K562 (cell line): ENCODE data around the gene NFIC. TPM values are rescaled to one million over a fixed set of nuclear protein-coding genes. Genes with fewer than 3 reads are reported as not detected.

ENCODE experiments used
- ATAC-seq: fragments of 200-7000 bp; cut with Tn5 transposase; 3 replicates; pipeline ENCODE4 v1.9.1; 2020; ENCODE audit warnings: moderate library complexity
- BruUV-seq: library from RNA; stranded (reverse); fragments of 400-500 nt; replicated peaks from 2 replicates; lab custom pipeline; 2021; lab: Mats Ljungman, UMichigan
- CTCF ChIA-PET: fragments of 300-600 bp; formaldehyde crosslinking; extraction: SDS; loops from one replicate; lab custom pipeline; 2021; ENCODE audit warnings: low intra/inter-chr PET ratio; lab: Yijun Ruan, JAX
- POLR2A ChIA-PET: fragments of 300-600, 350-650 bp; sonication (Branson Sonifier 250); formaldehyde crosslinking; extraction: SDS; loops from one replicate; lab custom pipeline; 2021; ENCODE audit warnings: antibody characterized with exemption, inconsistent platforms; lab: Yijun Ruan, JAX
- DNase-seq, 4 experiments: peaks; one replicate each; pipeline versions ENCODE4 v3.0.0 to v3.0.0-alpha.2; 2011 to 2018; ENCODE audit warnings: low spot score in 3 of 4, mixed read lengths in 3 of 4; ENCODE audit errors: extremely low read depth in 1 of 4
- FAIRE-seq: peaks from 2 replicates; lab custom pipeline; 2011; peaks lifted over from hg19 to GRCh38; lab: Jason Lieb, UNC
- H2AFZ ChIP-seq: 2 replicates; pipeline ENCODE4 v1.6.0; 2011; ENCODE audit warnings: low read depth, low read length, control low read depth, inconsistent platforms
- H3K27ac ChIP-seq: fragments of 200-600 bp; 3 replicates; pipeline ENCODE4 v1.8.0; 2011; ENCODE audit warnings: low read depth, mild to moderate bottlenecking, control low read depth, inconsistent platforms, low read length, moderate library complexity, mixed read lengths; ENCODE audit errors: extremely low read depth
- H3K27me3 ChIP-seq, 2 experiments: fragments of 300-600 bp in 1 of 2; 2 replicates in 1 of 2; 3 replicates in 1 of 2; pipeline versions ENCODE4 v1.6.0 to v1.8.0; 2011; ENCODE audit warnings: inconsistent platforms in 2 of 2, low read length in 2 of 2, mild to moderate bottlenecking in 1 of 2, mixed read lengths in 1 of 2, moderate library complexity in 1 of 2; ENCODE audit not compliant: control insufficient read depth in 2 of 2, insufficient read depth in 2 of 2
- H3K36me3 ChIP-seq: fragments of 300-600 bp; 3 replicates; pipeline ENCODE4 v1.8.0; 2011; ENCODE audit warnings: mild to moderate bottlenecking, low read length, inconsistent platforms; ENCODE audit not compliant: control insufficient read depth, insufficient read depth
- H3K4me1 ChIP-seq, 2 experiments: fragments of 200-600 bp in 1 of 2; replicated peaks in 1 of 2; 2 replicates in 1 of 2; 3 replicates in 1 of 2; pipeline versions ENCODE4 v1.5.1 to v1.8.0; 2011; ENCODE audit warnings: inconsistent platforms in 2 of 2, low read length in 2 of 2, mild to moderate bottlenecking in 1 of 2, mixed read lengths in 1 of 2, moderate library complexity in 1 of 2; ENCODE audit not compliant: control insufficient read depth in 2 of 2, insufficient read depth in 2 of 2
- H3K4me2 ChIP-seq: 2 replicates; pipeline ENCODE4 v1.6.1; 2011; ENCODE audit warnings: low read length, control low read depth, inconsistent platforms, mixed read lengths; ENCODE audit not compliant: insufficient read depth
- H3K4me3 ChIP-seq: fragments of 200-600 bp; sonication (generic), shearing (Covaris generic); 2 replicates; pipeline ENCODE4 v1.5.1; 2016; ENCODE audit warnings: control low read depth, inconsistent platforms
- H3K79me2 ChIP-seq: fragments of 200-600 bp; 3 replicates; pipeline ENCODE4 v1.8.0; 2011; ENCODE audit warnings: low read length, inconsistent platforms; ENCODE audit not compliant: control insufficient read depth, insufficient read depth
- H3K9ac ChIP-seq, 2 experiments: 2 replicates each; pipeline versions ENCODE4 v1.6.0 to v1.6.1; 2011; ENCODE audit warnings: low read depth in 2 of 2, low read length in 2 of 2, control low read depth in 1 of 2, inconsistent platforms in 1 of 2, mild to moderate bottlenecking in 1 of 2, mixed read lengths in 1 of 2; ENCODE audit not compliant: insufficient read depth in 1 of 2
- H3K9me1 ChIP-seq: one replicate; pipeline ENCODE4 v1.6.0; 2011; ENCODE audit warnings: inconsistent platforms, mild to moderate bottlenecking, low read length, moderate library complexity; ENCODE audit not compliant: control insufficient read depth, insufficient read depth
- H3K9me3 ChIP-seq: replicated peaks from 2 replicates; pipeline ENCODE4 v1.5.1; 2011; ENCODE audit warnings: low read depth, low read length, inconsistent platforms; ENCODE audit not compliant: control insufficient read depth, insufficient read depth
- H4K20me1 ChIP-seq: replicated peaks from 2 replicates; pipeline ENCODE4 v1.6.1; 2011; ENCODE audit warnings: low read length, inconsistent platforms, mixed read lengths; ENCODE audit not compliant: control insufficient read depth, insufficient read depth
- CCNT2 ChIP-seq: IDR thresholded peaks from 2 replicates; pipeline ENCODE4 v1.6.1; 2011; ENCODE audit warnings: borderline replicate concordance, low read depth, mild to moderate bottlenecking, moderate library complexity, mixed read lengths, low read length; ENCODE audit not compliant: insufficient read length; ENCODE audit errors: extremely low read depth
- DMBX1 ChIP-seq: fragments of 250-450 bp; sonication (Bioruptor Pico); IDR thresholded peaks from 2 replicates; pipeline ENCODE4 v1.8.0; 2022; ENCODE audit warnings: inconsistent platforms, mild to moderate bottlenecking, moderate library complexity, borderline replicate concordance
- POLR2G ChIP-seq: fragments of 200-400 bp; formaldehyde crosslinking; IDR thresholded peaks from 2 replicates; pipeline ENCODE4 v1.6.1; 2017; ENCODE audit warnings: low read depth, mild to moderate bottlenecking, antibody characterized with exemption, low read length, moderate library complexity
- RBM22 ChIP-seq: fragments of 200-400 bp; formaldehyde crosslinking; IDR thresholded peaks from 2 replicates; pipeline ENCODE4 v1.6.1; 2018; ENCODE audit warnings: low read length, low read depth; ENCODE audit not compliant: poor library complexity, severe bottlenecking
- ZNF23 ChIP-seq: fragments of 250-450 bp; sonication (Bioruptor Pico); IDR thresholded peaks from 2 replicates; pipeline ENCODE4 v1.4.0; 2020; ENCODE audit warnings: mild to moderate bottlenecking
- WGBS: fragments of 100-300 bp; shearing (Covaris generic); methylation state at CpG from one replicate; pipeline ENCODE4 v1.1.6; 2016; ENCODE audit warnings: low coverage, mixed read lengths; ENCODE audit not compliant: insufficient coverage; ENCODE audit errors: missing lambda C conversion rate; 5-methylcytosine and 5-hydroxymethylcytosine counted together
- in situ Hi-C: fragments of 300-500 bp; cut with MboI; formaldehyde crosslinking; loops from 4 replicates; pipeline ENCODE4 v1.15.0; 2018; ENCODE audit warnings: inconsistent platforms, mixed read lengths
- intact Hi-C: fragments of 100-400 bp; cut with micrococcal nuclease; formaldehyde crosslinking; loops from 2 replicates; pipeline ENCODE4 v1.14.2; 2022
- polyA plus RNA-seq, 8 experiments: library from polyadenylated mRNA; depleted of rRNA in 4 of 8; stranded (reverse) in 5 of 8; unstranded in 3 of 8; fragments of >200 nt; fragmentation: Nextera tagmentation in 2 of 8; fragmentation: Illumina TruSeq in 1 of 8; extraction: Ambion mirVana in 2 of 8; extraction: Trizol in 1 of 8; gene quantifications; 2 replicates each; pipeline versions ENCODE4 v1.2.1 to v1.2.3, GENCODE V29; 2011 to 2014; ENCODE audit warnings: inconsistent platforms in 1 of 8, missing spikeins in 1 of 8
- total RNA-seq, 7 experiments: library from RNA; depleted of rRNA in 6 of 7; stranded (reverse); fragments of >200 nt in 6 of 7; fragmentation: Illumina TruSeq in 2 of 7; extraction: Trizol in 2 of 7; gene quantifications; 2 replicates each; pipeline versions ENCODE4 v1.2.1 to v1.2.3, GENCODE V29; 2011 to 2021; ENCODE audit warnings: low replicate concordance in 1 of 7
- TF ChIP-seq, protein P1 (sequence below): fragments of 250-450 bp; sonication (Bioruptor Pico); IDR thresholded peaks from 2 replicates; pipeline ENCODE4 v1.4.0; 2020; ENCODE audit warnings: mild to moderate bottlenecking, moderate library complexity, borderline replicate concordance

Gene NFIC
- total and polyA plus RNA-seq, 9 of the 15 experiments (the other 6 are each of a cell fraction or from before 2014, with no cell fraction given): 0.71 to 62.1 (median 6.9) TPM

DNA sequence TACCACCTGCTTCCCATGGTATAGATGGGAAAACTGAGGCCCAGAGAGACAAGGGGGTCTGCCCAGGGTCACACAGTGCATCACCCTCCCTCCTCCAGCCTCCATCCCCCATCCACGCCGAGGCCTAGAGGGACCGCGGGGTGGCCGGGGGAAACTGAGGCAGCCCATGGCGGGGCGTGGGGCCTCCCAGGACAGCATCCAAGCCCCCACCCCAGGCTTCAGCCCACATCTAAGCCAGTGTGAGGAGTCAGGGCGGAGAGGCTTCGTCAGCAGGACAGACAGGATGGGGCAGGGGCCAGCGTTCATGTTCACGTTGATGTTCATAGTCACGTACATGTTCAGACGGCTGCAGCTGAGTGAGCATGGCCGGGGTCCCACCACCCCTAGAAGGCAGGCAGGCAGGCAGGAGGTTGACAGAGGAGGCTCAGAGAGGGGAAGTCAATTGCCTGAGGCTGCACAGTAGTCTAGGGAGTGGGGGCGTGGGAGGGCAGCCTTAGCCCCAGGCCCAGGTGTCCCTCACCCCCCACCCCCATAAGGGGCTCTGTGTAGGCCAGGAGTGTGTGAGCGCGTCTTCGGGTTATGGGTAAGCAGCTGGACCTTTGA lies 90.6 kb downstream of the NFIC start:
- no peak for DNase-seq
- no peak overlapping the region for H3K9ac ChIP-seq
- H3K27me3 ChIP-seq: no peaks in the 10 kb centered on the region
- no peak for TF ChIP-seq ZNF23 (CRISPR knock-in tag)
- peak; percentile 79 for TF ChIP-seq RBM22
- TF ChIP-seq POLR2G: peak; percentile 46
- H3K36me3 ChIP-seq: peaks cover 91% of the 10 kb centered on the region
- ChIA-PET CTCF (no interaction called here), POLR2A (no interaction called here)
- H3K4me2 ChIP-seq: no peak overlapping the region
- peaks cover 8% of the 10 kb centered on the region for H4K20me1 ChIP-seq
- intact Hi-C loops (no loop called here), in situ Hi-C loops (no loop called here)
- no peak for FAIRE-seq
- BruUV-seq: no TSS peak
- no peak for ATAC-seq
- no peaks in the 10 kb centered on the region for H3K9me3 ChIP-seq
- H3K4me1 ChIP-seq: peaks cover 0 to 48% of the 10 kb centered on the region in 2 experiments; a peak in 2 of 5 replicates
- no peak overlapping the region for H3K4me3 ChIP-seq
- WGBS: 94% methylated on average over 13 of the region's 18 CpGs
- no peaks in the 10 kb centered on the region for H3K9me1 ChIP-seq
- no peak overlapping the region for H3K27ac ChIP-seq
- H3K79me2 ChIP-seq: peaks cover 5% of the 10 kb centered on the region; the same call in 2 of the 3 replicates
- no peak overlapping the region for H2AFZ ChIP-seq

DNA sequence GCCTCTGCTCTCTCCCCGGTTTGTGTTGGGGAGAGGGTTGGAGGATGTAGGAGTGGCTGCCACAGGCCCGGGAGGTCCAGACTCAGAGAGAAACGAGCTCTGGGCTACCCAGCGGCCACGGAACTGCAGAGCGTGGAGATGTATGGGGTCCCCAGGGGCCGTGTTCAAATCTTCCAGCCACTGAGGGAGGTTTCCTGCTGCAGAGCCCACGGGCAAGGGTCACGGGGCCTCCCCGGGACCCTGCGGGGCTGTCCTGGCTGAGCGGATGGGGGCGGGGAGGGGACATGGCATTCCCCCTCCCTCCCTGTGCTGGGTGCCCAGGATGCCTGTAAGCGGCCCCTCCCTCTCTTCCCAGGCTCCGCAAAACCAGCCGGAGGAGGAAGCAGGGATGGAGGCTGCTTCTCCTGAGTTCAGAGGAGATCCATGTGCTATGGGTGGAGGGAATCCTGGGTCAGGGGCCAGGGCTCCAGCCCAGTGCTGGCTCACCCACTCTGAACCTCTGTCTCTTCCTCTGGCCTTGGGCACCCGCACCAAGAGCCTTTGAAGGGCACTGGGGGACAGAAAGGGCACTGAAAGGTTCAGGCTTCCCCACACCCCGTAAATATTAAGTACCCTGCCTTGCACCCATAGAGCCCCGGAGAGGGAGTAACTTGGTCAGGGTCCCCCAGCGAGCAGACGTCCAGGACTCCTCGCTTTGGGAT lies 91.3 kb downstream of the NFIC start:
- ChIA-PET POLR2A (no interaction called here), CTCF (no interaction called here)
- in situ Hi-C loops: no loop called here
- H3K36me3 ChIP-seq: peaks cover 90% of the 10 kb centered on the region
- BruUV-seq: no TSS peak
- TF ChIP-seq POLR2G: peak; percentile 28; the same call in 1 of the 2 replicates
- TF ChIP-seq, protein P1, sequence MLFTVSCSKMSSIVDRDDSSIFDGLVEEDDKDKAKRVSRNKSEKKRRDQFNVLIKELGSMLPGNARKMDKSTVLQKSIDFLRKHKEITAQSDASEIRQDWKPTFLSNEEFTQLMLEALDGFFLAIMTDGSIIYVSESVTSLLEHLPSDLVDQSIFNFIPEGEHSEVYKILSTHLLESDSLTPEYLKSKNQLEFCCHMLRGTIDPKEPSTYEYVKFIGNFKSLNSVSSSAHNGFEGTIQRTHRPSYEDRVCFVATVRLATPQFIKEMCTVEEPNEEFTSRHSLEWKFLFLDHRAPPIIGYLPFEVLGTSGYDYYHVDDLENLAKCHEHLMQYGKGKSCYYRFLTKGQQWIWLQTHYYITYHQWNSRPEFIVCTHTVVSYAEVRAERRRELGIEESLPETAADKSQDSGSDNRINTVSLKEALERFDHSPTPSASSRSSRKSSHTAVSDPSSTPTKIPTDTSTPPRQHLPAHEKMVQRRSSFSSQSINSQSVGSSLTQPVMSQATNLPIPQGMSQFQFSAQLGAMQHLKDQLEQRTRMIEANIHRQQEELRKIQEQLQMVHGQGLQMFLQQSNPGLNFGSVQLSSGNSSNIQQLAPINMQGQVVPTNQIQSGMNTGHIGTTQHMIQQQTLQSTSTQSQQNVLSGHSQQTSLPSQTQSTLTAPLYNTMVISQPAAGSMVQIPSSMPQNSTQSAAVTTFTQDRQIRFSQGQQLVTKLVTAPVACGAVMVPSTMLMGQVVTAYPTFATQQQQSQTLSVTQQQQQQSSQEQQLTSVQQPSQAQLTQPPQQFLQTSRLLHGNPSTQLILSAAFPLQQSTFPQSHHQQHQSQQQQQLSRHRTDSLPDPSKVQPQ (CRISPR knock-in tag): no peak
- no peak for TF ChIP-seq DMBX1
- no peak for TF ChIP-seq CCNT2
- TF ChIP-seq, all 486 proteins: peak for 1
- ATAC-seq (no peak; the same call in 2 of the 3 replicates), FAIRE-seq (no peak), DNase-seq (peak in 1 of 4 experiments; percentile 11)
- WGBS: 85% methylated on average over 19 of the region's 22 CpGs
- Histone ChIP-seq H3K9me1 (no peaks in the 10 kb centered on the region), H3K79me2 (peaks cover 5% of the 10 kb centered on the region; the same call in 2 of the 3 replicates), H3K27ac (no peak overlapping the region), H3K4me3 (no peak overlapping the region), H3K9ac (no peak overlapping the region), H4K20me1 (peaks cover 8% of the 10 kb centered on the region), H2AFZ (no peak overlapping the region), H3K27me3 (no peaks in the 10 kb centered on the region), H3K9me3 (no peaks in the 10 kb centered on the region), H3K4me2 (no peak overlapping the region), H3K4me1 (peaks cover 0 to 43% of the 10 kb centered on the region in 2 experiments; a peak in 2 of 5 replicates)
- intact Hi-C loops: no loop called here
